GM12891 (cell line): Measurements from ENCODE around the gene RGPD3.
"Not testable (repeated sequence)": the region's sequence is repeated elsewhere in the genome, so short reads cannot be mapped to it uniquely, and the experiment has no call there.

ENCODE experiments used
- DNase-seq: peaks from one replicate; pipeline ENCODE4 v3.0.0; 2011; ENCODE audit warnings: low spot score; ENCODE audit not compliant: insufficient read length
- FAIRE-seq: peaks from 2 replicates; lab custom pipeline; 2011; peaks lifted over from hg19 to GRCh38; lab: Jason Lieb, UNC

The RGPD3 gene

GRCh38 chr2:106492399-106492798 lies 24.2 kb upstream of the RGPD3 start:
- not testable (repeated sequence) for DNase-seq, FAIRE-seq

GRCh38 chr2:106489701-106490100 lies 21.5 kb upstream of the RGPD3 start:
- DNase-seq, FAIRE-seq: not testable (repeated sequence)

- not testable (repeated sequence) for DNase-seq, FAIRE-seq
These were observed 19.4 kb upstream of the RGPD3 start for GRCh38 chr2:106487386-106488191.

DNA sequence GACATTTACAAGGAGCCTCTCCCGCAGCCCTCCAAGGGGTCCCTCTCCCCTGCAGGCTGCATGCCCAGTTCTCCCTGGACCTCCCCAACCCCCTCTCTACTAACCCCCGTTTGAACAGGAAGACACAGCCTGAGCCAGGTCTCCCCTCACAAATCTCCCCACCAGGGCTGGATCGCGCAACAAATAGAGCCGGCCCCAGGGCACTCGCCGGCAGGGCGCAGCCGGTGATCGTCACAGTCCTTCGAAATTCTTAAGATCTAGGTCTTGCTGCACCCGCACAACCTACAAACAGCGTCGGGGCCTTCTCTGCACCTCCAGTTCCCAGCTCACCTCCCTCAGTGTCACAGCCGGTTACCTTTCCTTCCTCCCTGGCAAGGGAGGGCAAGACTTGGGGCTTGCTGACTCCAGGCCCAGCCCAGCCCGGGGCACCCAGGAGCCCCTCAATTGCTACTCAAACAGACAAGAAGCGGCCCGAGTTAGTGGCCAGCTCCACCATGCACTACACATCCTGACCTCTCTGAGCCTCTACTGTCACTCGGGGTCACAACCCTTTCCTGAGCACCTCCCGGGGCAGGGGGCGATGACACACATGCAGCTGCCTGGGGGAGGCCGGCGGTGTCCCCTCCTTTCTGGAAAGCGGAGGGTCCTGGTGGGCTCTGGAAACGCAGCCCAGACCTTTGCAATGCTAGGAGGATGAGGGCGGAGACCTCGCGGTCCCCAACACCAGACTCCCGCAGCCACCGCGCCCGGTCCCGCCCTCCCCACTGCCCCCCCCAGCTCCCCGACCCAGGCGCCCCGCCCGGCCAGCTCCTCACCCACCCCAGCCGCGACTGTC lies 18.6 kb upstream of the RGPD3 start, which contains the start of gene CD8B2:
CD8B2 (plus strand) TSS at position 814 of the 835 bp plus-strand sequence. CDS start 63 bp downstream, outside the sequence.
- DNase-seq, FAIRE-seq: not testable (repeated sequence)

DNA sequence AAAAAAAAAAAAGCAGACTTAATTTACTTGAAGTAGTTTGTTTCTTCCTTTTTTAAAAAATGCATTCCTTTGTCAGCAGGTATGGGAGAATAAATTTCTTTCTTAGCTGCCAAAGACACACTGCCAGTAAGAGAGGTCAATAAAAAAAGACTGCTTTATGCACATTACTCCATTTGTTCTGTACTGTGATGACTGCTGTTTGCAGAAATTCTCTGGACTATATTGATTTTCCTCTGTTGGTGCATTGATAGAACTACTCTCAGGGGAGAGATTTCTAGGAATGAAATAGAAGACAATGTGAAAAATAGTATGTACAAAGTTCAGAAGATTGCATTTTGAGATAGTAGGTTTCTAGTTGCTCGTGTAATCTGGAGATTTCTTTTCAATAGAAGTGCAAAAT lies 11.3 kb upstream of the RGPD3 start:
- FAIRE-seq, DNase-seq: not testable (repeated sequence)

DNA sequence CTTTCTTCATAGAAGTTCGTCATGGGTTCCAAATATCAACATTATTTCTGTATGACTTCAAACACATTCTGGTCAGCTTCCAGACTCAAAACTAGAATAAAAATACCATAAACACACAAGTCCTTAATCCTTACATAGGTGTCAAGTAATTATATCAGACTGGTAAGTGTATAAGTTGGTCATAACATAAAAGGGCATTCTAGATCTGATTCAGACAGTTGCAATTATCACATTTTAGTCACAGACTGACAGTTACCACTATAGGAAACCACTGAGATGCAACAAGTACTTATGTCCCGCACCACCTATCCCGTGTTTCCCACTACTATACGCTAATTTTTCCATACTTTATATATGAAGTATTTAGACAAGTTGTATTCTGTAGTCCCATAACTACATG lies 9.4 kb upstream of the RGPD3 start:
- not testable (repeated sequence) for DNase-seq, FAIRE-seq

GRCh38 chr2:106470658-106471057 lies 2.4 kb upstream of the RGPD3 start:
- FAIRE-seq, DNase-seq: not testable (repeated sequence)

DNA sequence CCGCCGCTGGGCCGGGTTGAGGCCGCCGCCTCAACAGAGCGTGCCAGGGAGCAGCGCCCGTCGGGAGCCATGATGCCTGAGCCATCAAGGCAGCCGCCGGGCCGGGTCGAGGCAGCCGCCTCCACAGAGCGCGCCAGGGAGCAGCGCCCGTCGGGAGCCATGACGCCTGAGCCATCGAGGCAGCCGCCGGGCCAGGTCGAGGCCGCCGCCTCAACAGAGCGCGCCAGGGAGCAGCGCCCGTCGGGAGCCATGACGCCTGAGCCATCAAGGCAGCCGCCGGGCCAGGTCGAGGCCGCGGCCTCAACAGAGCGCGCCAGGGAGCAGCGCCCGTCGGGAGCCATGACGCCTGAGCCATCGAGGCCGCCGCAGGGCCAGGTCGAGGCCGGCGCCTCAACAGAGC lies 697 bp downstream of the RGPD3 start:
- FAIRE-seq, DNase-seq: not testable (repeated sequence)

DNA sequence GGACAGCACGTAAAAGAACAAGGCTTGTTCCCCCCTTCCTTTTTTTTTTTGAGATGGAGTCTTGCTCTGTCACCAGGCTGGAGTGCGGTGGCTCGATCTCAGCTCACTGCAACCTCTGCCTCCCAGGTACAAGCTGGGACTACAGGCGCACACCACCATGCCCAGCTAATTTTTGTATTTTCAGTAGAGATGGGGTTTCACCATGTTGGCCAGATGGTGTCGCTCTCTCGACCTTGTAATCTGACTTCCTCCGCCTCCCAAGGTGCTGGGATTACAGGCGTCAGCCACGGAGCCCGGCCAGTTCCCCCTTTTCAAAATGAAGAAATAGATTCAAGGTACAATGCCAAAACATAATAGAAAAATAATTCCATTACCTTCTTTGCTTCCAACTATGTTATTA lies 6.3 kb downstream of the RGPD3 start:
- DNase-seq, FAIRE-seq: not testable (repeated sequence)

- FAIRE-seq, result not testable (repeated sequence)
These were observed 77.5 kb downstream of the RGPD3 start for GRCh38 chr2:106390680-106391079.

GRCh38 chr2:106388814-106389410 lies 79.3 kb downstream of the RGPD3 start:
- DNase-seq, FAIRE-seq: not testable (repeated sequence)

More at GRCh38 chr2:106390680-106391079, 77.5 kb downstream of the RGPD3 start:
- DNase-seq, result not testable (repeated sequence)

DNA sequence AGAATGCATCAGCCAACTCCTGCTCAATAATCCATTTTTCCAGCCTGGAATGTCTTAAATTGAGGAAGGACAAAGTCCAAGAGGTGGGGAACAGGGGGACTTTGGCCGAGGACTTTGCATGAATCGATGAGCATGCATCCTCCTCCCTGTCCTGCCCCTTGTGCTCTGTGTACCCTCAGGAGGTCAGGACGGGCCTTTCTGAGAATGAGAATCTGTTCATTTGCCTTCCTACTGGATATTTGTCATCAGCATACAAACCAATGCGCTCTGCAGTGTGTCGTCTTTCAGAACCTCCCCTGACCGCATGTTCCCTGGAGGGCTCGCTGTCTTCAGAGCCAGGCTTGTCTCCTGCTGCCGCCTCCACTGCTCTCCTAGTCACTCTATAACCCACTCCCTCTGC lies 83.7 kb downstream of the RGPD3 start:
- not testable (repeated sequence) for DNase-seq, FAIRE-seq

- not testable (repeated sequence) for DNase-seq, FAIRE-seq
These were observed 86.3 kb downstream of the RGPD3 start for GRCh38 chr2:106381867-106382266.

DNA sequence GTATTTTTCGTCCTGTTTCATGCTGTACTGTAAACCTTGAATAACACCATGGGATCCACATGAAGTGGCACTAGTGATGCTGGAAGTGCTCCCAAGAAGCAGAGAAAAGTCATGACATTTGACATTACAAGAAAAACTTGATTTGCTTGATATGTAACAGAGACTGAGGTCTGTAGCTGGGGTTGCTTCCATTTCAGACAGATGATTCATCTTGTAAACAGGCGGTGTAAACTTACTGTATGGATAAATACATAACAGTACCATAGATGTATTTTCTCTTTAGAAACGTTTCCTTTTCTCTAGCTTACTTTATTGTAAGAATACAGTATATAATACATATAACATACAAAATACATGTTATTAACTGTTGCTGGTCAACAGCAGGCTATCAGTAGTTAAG lies 88.6 kb downstream of the RGPD3 start:
- not testable (repeated sequence) for DNase-seq, FAIRE-seq

GRCh38 chr2:106369182-106369581 lies 99.0 kb downstream of the RGPD3 start:
- not testable (repeated sequence) for DNase-seq, FAIRE-seq
